CD4-positive, alpha-beta T cell treated with Interleukin-10 for 1 hour (primary cell): Measurements from ENCODE around the gene TP53BP2.

Experiments
- DNase-seq: peaks from one replicate; pipeline ENCODE4 v3.0.0-alpha.2; 2020

Gene TP53BP2

DNA sequence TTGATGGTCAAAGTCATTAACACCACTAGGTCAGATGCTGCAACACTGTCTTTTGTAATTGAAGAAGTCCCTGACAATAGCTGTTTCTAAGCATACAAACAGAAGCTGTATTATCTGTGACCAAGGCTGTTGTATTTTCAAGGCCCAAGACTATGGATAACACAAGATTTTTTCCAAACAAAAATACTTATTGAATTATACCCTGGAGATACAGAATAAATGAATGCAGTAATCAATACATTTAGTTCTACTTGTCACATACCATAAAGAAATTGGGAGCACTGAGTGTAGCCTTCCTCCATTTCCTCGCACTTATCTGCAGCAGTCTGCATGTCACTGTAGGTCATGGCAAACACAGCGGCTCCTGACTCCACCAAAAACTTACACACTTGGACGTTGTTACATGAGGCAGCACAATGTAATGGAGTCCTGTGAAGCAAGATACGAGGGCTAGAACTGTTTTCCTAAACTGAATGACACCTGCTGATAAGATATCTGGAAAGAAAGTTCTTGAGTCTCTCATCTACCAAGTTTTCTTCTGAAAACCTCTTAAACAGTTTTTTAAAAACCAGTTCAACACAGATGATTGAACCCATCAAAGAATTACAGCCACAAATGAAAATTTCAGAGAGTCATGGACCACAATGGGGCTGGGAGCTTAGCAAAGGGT is 56.9 kb downstream of the TP53BP2 start:
- DNase-seq, result no peak

- no peak for DNase-seq
These were observed 59.9 kb downstream of the TP53BP2 start for GRCh38 chr1:223785808-223786207.

GRCh38 chr1:223784541-223784940 is 61.2 kb downstream of the TP53BP2 start:
- DNase-seq, result no peak

- DNase-seq, result no peak
These were observed 62.1 kb downstream of the TP53BP2 start for GRCh38 chr1:223783676-223784075.

DNA sequence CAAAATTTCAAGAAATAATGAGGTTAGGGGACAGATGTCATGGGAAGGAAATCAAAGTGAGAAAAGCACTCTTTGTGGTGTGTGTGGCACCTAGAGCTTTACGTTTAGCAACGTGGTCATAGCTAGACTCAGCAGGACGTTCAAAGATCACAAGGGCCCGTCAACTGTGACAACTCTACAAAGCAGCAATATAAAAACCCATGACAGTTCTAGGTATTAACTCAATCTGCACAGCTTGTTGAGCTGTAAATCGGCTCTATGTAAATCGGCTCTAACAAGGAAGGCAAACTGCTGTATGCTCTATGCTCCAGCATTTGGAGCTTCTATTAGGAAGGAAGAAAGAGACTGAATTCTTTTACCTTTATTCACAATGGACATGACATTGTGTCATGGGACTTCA is 64.8 kb downstream of the TP53BP2 start:
- no peak for DNase-seq

DNA sequence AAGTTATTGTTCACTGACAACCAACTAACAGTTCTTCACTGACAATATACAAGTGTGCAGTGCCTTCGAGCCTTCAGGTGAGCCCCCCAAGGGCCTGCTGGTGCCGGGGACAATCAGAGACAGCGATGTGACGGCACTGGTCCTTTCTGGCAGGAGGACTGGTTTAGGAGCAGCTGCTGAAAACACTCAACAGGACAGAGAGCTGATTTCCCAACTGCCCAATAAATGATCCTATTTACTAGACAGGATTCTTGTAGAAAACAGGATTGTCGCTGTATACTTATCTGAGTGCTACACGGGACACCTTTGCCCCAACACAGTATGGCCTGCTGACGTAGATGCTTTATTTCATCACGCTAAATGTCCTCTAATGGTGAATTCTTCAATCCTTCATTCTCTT is 65.4 kb downstream of the TP53BP2 start:
- no peak for DNase-seq

DNA sequence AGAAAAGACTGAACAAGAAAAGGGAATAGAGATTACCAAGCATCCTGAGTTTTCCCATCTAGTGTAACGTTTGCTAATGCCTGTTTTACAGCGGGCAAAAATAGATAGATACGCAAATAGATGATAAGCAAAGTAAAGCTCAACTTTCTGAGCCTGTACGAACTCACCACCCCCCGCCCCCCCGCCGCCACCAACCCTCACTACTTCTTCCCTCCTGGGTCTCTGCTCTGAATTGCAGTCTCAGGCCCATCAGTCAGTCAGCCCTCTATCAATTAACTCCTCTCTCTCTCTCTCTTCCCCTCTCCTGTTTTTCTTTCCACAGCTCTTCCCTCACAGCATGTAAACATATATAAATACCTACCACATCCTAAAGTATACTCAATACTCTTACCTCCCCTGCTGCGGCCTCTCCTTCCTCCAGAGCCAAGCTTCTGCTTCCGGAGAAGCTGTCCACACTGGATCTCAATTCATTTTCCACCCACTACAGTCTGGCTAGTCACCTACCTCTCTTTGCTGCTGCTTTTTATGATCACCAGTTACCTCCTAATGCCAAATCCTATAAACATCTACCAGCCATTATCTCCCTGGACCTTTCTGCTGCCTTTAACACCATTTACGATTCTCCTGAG is 68.8 kb downstream of the TP53BP2 start:
- no peak for DNase-seq

DNA sequence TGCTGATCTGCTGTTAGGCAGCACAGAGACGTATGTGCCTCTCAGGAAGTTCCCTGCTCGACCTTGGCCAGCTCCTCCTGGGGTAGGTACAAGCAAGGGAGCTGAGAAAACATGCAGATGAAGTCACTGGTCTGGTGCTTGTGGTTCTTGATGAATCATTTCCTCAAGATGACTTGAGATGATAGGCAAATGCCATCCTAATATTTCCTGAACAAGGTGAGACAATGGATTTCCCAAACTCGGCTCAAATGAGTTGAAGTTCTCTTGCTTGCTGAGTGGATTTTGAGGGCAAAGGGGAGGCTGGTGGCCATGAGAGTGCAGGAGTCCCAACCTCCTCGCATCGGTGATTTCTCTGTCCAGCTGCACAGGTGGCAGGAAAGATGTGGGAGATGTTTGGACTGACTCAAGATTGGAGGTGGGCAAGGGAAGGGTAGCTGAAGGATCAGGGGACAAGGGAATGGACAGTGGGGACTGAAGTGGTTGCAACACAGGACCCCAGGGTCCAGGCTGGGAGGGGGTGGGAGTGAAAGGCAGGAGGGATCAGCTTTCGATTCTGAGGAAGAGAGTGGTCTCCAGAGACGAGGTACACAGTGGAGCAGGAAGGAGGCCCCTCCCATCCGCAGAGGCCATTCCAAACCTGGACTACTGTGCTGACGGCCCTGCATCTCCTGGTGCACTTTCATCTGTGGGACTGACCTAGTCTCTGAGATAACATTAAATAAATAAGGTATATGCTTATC is 69.5 kb downstream of the TP53BP2 start:
- DNase-seq, result peak; percentile 31

- DNase-seq, result no peak
These were observed 70.1 kb downstream of the TP53BP2 start for GRCh38 chr1:223775711-223776074.

- DNase-seq, result no peak
These were observed 70.7 kb downstream of the TP53BP2 start for GRCh38 chr1:223775054-223775453.

- no peak for DNase-seq
These were observed 71.5 kb downstream of the TP53BP2 start for GRCh38 chr1:223774134-223774814.

DNA sequence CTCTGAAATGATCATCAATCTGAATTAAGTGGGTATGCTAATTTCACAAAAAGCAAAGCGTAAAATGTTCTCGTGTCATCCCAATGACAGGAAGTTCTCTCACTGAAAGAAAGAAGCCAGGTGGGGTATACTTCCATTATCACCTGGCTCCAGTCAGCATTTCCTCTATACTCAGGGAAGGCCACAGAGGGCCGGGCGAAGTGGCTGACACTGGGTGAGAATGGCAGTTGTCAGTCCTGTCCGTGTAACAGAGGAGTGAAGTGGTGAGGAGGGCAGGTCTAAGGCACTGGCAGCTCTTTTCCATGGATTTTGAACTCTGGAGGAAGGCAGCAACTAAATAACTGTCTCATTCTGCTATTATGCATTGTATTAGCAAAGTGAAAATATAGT is 73.0 kb downstream of the TP53BP2 start:
- no peak for DNase-seq

DNA sequence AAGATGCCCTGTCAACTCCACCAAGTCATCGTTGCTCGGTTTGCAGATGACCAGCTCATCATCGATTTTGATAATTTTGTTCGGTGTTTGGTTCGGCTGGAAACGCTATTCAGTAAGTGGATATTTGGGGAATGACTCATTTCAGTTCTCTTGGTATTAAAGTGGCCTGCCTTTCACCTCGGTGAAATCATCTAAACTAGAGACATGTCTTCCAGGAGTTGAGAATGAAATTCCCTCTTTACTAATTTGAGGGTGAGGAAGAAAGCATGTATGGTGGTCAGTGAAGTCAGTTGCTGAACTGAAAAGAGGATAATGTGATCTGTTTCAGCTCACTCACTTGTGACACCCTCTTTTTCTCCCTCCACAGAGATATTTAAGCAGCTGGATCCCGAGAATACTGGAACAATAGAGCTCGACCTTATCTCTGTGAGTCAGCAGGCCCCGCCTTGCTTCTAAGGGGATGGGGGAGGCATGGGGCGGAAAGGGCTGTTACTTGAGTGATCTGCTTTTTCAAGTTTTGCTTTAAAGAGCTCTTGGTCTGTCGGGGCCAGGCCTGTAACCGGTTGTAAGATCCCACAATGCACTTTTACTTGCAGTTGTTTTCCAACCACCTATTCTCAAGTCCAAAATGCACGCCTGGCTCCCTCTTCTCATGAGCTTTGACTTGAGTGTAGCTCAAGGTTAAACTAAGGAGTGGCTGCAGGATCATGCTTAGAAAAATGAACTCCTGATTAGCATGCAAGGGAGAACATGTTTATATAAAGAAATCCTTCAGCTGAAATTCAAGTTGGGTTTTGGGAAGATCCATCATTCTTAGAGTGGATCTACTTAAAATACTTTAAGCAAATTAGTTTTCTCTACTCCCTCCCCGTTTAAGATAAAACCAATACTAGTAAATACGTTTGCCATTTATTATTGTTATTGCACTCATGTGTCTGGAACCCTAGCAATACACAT is 73.7 kb downstream of the TP53BP2 start:
- DNase-seq, result no peak

DNA sequence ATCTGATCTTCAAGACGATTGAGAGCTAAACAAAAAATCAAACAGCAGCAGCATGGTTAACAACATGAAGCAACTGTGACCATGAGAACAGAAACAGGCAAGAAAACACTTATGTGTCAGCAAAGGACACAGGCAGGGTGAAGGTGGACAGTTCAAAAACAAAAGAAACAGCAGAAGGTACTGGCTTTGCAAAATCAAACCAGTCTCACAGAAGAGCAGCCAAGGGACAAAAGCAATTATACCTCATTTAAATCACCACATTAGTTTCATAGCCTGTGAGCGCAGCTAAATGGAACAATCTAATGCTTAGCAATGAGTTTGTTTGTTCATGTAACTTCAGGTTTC is 74.3 kb downstream of the TP53BP2 start:
- DNase-seq, result no peak

GRCh38 chr1:223770621-223771315 is 75.0 kb downstream of the TP53BP2 start:
- no peak for DNase-seq

DNA sequence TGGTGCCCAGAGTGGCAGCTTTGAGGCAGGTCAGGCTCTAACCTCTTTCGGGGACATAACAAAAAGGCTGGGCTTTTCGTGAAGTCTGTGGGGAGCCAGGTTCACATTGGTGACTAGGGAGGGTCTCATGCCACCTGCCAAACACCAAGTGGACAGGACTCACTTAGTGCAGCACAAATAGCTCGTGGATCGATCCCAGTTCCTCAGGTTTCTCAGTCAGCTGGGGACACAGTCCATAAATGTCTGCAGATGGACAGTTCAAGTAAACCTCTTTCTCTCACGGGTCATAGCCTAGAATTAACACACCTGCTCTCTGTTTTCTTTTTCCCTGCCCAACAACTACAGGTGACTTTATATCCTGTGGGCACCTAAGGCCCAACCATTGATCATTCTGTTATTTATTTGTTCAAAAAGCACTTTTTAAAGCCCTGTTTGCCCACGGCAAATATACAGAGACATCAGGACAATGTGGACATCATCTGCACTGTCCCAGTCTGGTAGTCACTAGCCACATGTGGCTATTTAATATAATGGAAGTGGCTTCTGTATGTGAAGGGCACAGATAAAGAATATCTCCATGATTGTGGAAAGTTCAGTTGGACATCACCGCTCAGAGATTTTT is 79.9 kb downstream of the TP53BP2 start:
- no peak for DNase-seq

- DNase-seq, result no peak
These were observed 80.6 kb downstream of the TP53BP2 start for GRCh38 chr1:223765036-223765718.

- DNase-seq, result no peak
These were observed 81.9 kb downstream of the TP53BP2 start for GRCh38 chr1:223763881-223764280.

- no peak for DNase-seq
These were observed 82.5 kb downstream of the TP53BP2 start for GRCh38 chr1:223763251-223763650.

DNA sequence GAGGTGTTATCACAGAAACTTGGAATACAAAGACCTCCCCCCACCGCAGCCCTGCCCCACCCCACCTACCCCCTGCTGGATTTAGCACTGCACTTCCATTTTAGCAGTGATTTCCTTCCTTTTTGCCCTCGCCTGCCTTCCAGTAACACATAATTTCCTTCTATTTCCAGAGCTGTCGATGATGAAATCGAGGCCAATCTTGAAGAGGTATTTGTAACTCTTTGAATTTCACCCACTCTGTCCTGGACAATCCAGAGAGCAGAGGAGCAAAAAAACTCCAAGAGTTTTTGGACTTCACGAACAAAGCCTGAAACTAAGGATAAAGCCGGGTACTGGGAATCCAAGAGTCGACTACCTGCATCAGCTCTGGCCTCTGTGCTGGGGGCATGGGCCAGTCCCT is 84.3 kb downstream of the TP53BP2 start:
- no peak for DNase-seq

GRCh38 chr1:223760833-223761232 is 84.9 kb downstream of the TP53BP2 start:
- no peak for DNase-seq
